ENCODE data around the gene RALGPS2.
A peak's percentile ranks its signal among the peaks of the same experiment; 100 is the strongest.

DNA sequence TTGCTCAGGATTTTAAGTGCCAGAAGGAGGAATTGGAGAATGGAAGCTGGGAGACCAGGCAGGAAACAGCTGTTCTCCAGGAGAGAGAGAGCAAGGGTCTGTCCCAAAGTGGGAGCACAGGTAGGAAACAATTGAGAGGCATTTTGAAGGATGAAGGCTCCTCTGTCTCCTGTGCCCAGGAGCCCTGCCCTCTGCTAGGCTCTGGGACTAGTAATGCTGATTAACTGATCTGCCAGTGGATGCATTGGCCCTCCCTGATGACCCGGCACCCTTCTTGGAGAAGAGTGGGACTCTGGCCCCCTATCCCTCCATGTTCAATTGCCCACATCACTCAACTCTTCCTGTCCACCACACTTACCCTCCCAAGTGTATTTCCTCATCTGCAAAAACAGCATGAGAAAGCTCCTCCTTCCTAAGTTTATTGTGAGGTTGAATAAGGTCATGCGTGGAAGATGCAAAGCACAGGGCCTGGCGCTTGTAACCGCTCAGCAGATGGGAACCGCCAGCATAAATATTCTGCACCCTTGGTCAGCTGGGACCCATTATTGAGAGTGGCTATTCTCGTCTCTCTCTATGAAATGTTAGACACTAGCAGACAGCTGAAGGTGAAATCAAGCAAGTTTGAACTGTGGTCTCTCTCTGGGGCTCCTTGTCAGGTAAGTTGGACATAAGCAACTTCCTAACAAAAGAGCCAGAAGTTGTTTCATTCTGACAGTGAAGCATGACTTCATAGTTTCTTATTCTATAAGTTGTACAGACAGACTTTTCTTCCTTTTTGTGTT lies 208.9 kb downstream of the RALGPS2 start:
- TF ChIP-seq, protein P1, sequence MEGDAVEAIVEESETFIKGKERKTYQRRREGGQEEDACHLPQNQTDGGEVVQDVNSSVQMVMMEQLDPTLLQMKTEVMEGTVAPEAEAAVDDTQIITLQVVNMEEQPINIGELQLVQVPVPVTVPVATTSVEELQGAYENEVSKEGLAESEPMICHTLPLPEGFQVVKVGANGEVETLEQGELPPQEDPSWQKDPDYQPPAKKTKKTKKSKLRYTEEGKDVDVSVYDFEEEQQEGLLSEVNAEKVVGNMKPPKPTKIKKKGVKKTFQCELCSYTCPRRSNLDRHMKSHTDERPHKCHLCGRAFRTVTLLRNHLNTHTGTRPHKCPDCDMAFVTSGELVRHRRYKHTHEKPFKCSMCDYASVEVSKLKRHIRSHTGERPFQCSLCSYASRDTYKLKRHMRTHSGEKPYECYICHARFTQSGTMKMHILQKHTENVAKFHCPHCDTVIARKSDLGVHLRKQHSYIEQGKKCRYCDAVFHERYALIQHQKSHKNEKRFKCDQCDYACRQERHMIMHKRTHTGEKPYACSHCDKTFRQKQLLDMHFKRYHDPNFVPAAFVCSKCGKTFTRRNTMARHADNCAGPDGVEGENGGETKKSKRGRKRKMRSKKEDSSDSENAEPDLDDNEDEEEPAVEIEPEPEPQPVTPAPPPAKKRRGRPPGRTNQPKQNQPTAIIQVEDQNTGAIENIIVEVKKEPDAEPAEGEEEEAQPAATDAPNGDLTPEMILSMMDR (IDR thresholded peaks at IDR 0.05; ENCODE audit: low read depth, low read length): no peak
- TF ChIP-seq POLR2A (IDR thresholded peaks at IDR 0.05; ENCODE audit: extremely low read depth, insufficient read length): peak; percentile 38
- TF ChIP-seq MYC (IDR thresholded peaks at IDR 0.05; ENCODE audit: low read depth, low read length): peak; percentile 89
- peak; percentile 79 for TF ChIP-seq MAX (IDR thresholded peaks at IDR 0.05; ENCODE audit: low read depth, low read length)

All from NB4 (cell line).